GM12801 (cell line): ENCODE results near the gene FNBP1.

Experiments used
- CTCF ChIP-seq: IDR thresholded peaks from one replicate; pipeline ENCODE4 v1.5.1; 2011; ENCODE audit warnings: control low read depth; ENCODE audit not compliant: insufficient read length; ENCODE audit errors: extremely low read depth

FNBP1 gene

GRCh38 chr9:129907201-129907600 lies 135.8 kb downstream of the FNBP1 start:
- TF ChIP-seq CTCF, result no peak

GRCh38 chr9:129906298-129906697 lies 136.7 kb downstream of the FNBP1 start:
- TF ChIP-seq CTCF, result no peak

- TF ChIP-seq CTCF, result no peak
Observed at GRCh38 chr9:129904734-129905133, 138.3 kb downstream of the FNBP1 start.

GRCh38 chr9:129902740-129903134 lies 140.3 kb downstream of the FNBP1 start:
- TF ChIP-seq CTCF, result no peak

GRCh38 chr9:129901993-129902739 lies 140.8 kb downstream of the FNBP1 start:
- no peak for TF ChIP-seq CTCF

- no peak for TF ChIP-seq CTCF
Observed at GRCh38 chr9:129900263-129901027, 142.5 kb downstream of the FNBP1 start.

GRCh38 chr9:129899620-129900019 lies 143.4 kb downstream of the FNBP1 start:
- no peak for TF ChIP-seq CTCF
